HFFc6 (cell line): ENCODE data around the gene PCSK9. TPM values are rescaled to one million over a fixed set of nuclear protein-coding genes. Genes with fewer than 3 reads are reported as not detected.

ENCODE experiments used
- DNase-seq: peaks from one replicate; pipeline ENCODE4 v3.0.0-alpha.2; 2018
- H3K27ac Mint-ChIP-seq: 2 replicates; pipeline ENCODE4 v1.8.0; 2020; ENCODE audit warnings: mild to moderate bottlenecking, mixed read lengths
- H3K27me3 Mint-ChIP-seq: 2 replicates; pipeline ENCODE4 v1.8.0; 2021; ENCODE audit warnings: mild to moderate bottlenecking, moderate library complexity, mixed read lengths; ENCODE audit not compliant: insufficient read depth
- H3K36me3 Mint-ChIP-seq: 2 replicates; pipeline ENCODE4 v1.8.0; 2021; ENCODE audit warnings: low read depth, mixed read lengths
- H3K4me1 Mint-ChIP-seq: 2 replicates; pipeline ENCODE4 v1.8.0; 2020; ENCODE audit warnings: low read depth, mixed read lengths
- H3K4me3 Mint-ChIP-seq: 2 replicates; pipeline ENCODE4 v1.8.0; 2020; ENCODE audit warnings: mild to moderate bottlenecking, moderate library complexity, mixed read lengths
- H3K9me3 Mint-ChIP-seq: 2 replicates; pipeline ENCODE4 v1.8.0; 2020; ENCODE audit warnings: mild to moderate bottlenecking, mixed read lengths
- CTCF ChIP-seq: fragments of 200-600 bp; sonication (generic); IDR thresholded peaks from 2 replicates; pipeline ENCODE4 v1.5.0; 2021; ENCODE audit warnings: antibody characterized with exemption, mild to moderate bottlenecking
- total RNA-seq, 6 experiments: library from RNA; stranded (reverse); fragmentation: NEBNext Ultra II Directional; extraction: Animal tissue kit (Norgen Biotek cat#: 25700); gene quantifications; 2 replicates in 1 of 6; 3 replicates in 5 of 6; pipeline ENCODE4 v1.2.3, GENCODE V29; 2021

PCSK9 gene
- total RNA-seq, 6 experiments from 2014 or later: 0.05 TPM; not detected in 4

- no peaks in the 10 kb centered on the region for H3K9me3 Mint-ChIP-seq
- H3K4me3 Mint-ChIP-seq: no peak overlapping the region
- peaks cover 34% of the 10 kb centered on the region for H3K27me3 Mint-ChIP-seq
- no peak overlapping the region for H3K27ac Mint-ChIP-seq
- no peak for TF ChIP-seq CTCF
- no peak for DNase-seq
- no peaks in the 10 kb centered on the region for H3K4me1 Mint-ChIP-seq
- no peaks in the 10 kb centered on the region for H3K36me3 Mint-ChIP-seq
Observed at GRCh38 chr1:55057956-55058298, 18.6 kb downstream of the PCSK9 start.

GRCh38 chr1:55059302-55060132 lies 20.2 kb downstream of the PCSK9 start:
- Mint-ChIP-seq H3K36me3 (no peaks in the 10 kb centered on the region), H3K27ac (no peak overlapping the region), H3K9me3 (no peaks in the 10 kb centered on the region), H3K27me3 (peaks cover 35% of the 10 kb centered on the region), H3K4me3 (no peak overlapping the region), H3K4me1 (peaks cover 7% of the 10 kb centered on the region)
- TF ChIP-seq CTCF: no peak
- DNase-seq: no peak

DNA sequence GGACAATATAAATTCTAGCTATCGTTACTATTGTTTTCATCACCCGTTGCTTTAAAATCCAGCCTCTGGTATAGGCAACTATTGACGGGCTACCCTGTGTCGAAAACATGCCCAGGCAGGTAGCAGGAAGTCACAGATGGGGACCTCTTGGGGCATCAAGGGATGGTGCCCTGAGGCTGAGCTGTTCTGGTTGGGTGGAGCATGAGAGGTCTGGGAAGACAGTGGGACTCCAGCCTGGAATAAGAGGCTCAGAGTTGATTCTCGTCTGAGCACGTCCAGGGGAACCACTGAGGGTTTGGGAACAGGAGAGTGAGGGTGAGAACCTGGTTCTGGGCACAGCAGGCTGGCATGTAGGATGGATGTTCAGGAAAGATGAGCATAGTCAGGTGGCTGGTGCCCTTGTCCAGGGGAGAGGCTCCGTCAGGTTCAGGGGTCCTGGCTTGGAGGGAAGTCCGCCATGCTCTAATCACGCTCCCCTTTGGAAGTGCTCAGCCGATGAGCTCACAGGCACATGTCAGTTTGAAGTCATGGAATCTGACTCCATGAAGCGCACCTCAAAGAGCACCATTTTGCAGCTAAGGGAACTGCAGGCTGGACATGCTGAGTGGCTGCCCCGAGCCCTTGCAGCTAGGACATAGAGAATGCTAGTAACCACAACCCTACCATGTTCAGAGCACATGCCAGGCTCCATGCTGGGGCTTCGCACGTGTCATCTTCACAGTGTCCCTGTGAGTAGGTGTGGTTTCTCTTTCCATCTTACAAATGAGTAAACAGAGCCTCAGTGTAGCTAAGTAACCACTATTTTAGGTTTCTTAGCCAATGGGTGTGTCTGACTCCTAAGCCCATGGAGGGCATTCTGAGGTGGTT lies 21.0 kb downstream of the PCSK9 start:
- Mint-ChIP-seq H3K4me3 (no peak overlapping the region), H3K9me3 (no peaks in the 10 kb centered on the region), H3K36me3 (no peaks in the 10 kb centered on the region), H3K27ac (no peak overlapping the region; the same call in 1 of the 2 replicates), H3K27me3 (peaks cover 27% of the 10 kb centered on the region), H3K4me1 (peaks cover 16% of the 10 kb centered on the region)
- no peak for TF ChIP-seq CTCF
- no peak for DNase-seq

DNA sequence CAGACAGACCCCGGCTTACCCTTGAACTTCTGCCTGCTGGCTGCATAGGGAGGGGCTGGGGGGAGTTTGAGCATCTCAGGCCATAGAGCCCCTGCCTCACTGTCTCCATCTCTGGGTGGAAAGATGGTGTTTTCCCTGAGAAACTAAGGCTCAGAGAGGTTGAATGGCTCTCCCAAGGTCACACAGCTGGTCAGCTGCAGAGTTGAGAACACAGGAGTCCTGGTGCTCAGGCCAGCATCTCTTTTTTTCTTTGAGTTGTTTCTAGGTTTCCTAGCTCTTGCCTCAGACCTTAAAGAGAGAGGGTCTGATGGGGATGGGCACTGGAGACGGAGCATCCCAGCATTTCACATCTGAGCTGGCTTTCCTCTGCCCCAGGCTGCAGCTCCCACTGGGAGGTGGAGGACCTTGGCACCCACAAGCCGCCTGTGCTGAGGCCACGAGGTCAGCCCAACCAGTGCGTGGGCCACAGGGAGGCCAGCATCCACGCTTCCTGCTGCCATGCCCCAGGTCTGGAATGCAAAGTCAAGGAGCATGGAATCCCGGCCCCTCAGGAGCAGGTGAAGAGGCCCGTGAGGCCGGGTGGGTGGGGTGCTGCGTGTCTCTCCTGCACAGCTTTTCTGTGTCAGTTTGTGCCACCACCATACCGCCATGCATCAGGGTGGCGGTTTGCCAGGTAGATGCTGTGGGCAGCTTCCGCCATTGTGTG lies 21.8 kb downstream of the PCSK9 start:
- peaks cover 22% of the 10 kb centered on the region for H3K4me1 Mint-ChIP-seq
- no peak for TF ChIP-seq CTCF
- DNase-seq: no peak
- peaks cover 26% of the 10 kb centered on the region for H3K27me3 Mint-ChIP-seq
- H3K27ac Mint-ChIP-seq: no peak overlapping the region
- H3K9me3 Mint-ChIP-seq: no peaks in the 10 kb centered on the region
- peaks cover 5% of the 10 kb centered on the region; the same call in 1 of the 2 replicates for H3K36me3 Mint-ChIP-seq
- no peak overlapping the region for H3K4me3 Mint-ChIP-seq

DNA sequence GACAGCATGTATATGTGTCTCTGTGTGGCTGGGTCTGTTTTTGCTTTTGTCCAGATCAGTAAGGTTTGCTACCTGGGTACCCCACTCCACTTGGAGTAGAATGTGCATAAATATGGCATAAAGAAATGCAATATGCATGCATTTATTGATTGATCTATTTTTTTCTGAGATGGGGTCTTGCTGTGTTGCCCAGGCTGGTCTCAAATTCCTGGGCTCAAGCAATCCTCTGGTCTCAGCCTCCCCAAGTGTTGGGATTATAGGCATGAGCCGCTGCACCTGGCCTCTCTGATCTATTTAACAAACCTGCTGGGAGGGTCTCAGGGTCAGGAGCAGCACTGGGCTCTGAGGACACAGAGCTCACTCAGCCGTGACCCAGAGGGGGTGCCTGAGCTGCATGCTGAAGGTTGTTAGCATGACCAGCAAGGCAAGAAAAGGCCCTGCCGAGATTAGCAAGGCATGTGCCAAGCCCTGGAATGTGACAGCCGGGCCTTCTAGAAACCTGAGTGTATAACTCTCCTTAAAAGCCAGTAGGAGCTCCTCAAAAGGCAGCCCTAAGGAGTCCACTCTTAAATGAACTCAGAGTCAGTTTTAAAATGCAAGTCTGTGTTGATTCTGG lies 22.5 kb downstream of the PCSK9 start:
- Mint-ChIP-seq H3K27ac (no peak overlapping the region), H3K36me3 (peaks cover 12% of the 10 kb centered on the region), H3K9me3 (no peaks in the 10 kb centered on the region), H3K4me3 (no peak overlapping the region), H3K4me1 (peaks cover 22% of the 10 kb centered on the region), H3K27me3 (peaks cover 26% of the 10 kb centered on the region)
- TF ChIP-seq CTCF: no peak
- DNase-seq: no peak
